NCI-H2081 treated with DMSO at 0.1 percent for 48 hours (cell line): ENCODE data around the gene CST3.

Experiments used
- DNase-seq: peaks from one replicate; lab custom pipeline; 2025; lab: John Stamatoyannopoulos, UW

Gene CST3

DNA sequence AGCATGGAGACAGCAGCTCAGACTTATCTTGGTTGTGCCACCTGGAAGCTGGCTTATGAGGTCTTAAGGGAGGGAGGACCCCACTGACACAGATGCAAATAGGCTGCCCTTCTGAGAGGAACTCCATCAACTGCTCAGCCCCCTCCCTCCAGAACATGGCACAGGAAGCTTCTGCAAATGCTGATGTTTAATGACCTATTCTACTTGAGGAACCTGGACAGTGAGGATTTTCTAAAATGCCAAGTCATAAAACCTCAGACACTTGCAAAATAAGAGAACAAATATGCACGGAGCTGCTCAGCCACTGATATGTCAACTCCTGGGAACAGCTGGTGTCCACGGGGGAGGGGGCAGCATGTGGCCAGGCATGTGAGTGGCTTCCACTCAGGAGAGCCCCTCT, 35.5 kb downstream of the CST3 start:
- DNase-seq = no peak

DNA sequence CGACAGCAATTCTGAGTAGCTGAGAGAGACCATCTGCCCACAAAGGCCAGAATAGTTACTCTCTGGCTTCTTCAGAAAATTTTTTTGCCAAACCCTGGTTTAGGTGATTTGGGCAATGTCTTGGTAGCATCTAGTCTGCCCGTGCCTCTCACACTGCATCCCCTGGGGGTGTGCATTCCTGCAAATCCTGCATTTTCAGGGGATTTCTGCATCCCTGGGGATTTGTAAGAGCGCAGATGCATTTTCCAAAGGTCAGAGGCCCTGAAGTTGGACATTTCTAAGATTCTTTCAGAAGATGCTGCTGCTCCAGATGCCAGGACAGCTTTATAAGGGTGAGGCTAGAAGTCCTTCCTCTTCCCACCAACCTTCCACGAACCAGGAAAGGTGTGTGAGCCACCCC, 36.0 kb downstream of the CST3 start:
- no peak for DNase-seq

DNA sequence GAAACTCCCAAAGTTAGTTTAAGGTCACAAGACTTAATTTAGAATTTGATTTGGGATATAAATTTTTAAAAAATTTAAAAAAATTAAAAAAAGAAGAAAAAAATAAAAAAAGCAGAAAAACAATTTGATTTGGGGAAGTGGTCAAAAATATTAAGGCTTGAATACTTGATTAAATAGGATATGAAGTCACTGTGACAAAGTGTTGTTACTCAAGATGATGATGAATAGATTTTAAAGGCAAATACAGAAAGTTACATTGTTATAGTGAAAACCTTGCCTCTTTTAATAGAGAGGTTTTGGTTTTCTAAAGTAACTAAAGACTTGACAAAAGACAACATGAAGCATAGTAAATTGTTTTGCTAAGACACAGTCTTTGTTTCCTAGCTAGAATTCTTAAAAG, 39.3 kb downstream of the CST3 start:
- no peak for DNase-seq

DNA sequence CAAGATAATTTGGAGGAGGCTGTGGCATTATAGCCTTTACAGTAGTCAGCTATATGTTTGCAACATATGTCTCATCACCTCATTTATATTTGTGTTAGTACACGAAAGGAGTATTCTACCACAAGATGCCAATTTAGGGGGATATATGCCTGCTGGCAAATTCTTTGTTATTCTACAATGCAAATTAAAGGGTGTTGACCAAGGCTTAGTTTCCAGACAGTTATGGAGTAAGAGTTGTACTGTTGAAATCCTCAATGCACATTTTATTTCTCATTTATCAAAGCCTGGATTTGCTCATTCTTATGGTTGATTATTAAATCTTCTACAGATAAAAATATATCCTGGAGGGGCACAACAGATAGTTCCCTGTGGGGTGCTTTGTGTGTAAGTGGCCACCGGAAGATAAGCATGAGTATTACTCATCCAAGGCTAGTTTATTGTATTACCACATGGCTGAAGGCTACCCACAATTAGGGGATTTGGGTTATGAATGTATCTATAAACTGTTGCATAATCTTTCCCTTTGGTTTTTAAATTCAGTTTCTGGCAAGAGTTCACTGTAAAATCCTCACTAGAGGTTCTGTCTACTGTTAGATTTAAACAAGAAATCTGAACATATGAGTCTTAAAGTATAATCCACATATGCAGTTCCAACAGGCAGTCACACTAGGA, 41.0 kb downstream of the CST3 start:
- no peak for DNase-seq

DNA sequence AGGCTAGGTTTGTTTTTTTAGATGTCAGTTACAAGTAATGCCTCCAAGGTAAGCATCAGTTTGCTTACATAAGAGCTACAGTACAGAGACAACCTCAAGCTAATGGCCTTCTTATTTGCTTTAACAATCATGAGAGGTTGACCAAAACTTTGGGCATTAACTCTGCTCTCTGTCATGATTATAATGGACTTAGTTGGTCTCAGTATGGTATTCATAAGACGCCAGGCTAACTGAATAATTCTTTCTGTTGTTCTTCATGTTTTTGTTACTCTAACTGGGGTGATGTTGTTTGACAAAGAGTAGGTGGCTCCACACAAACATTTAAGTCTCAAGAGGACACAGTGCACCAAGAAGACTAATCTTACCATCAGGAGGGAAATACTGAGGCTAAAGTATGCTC, 41.8 kb downstream of the CST3 start:
- DNase-seq = no peak

DNA sequence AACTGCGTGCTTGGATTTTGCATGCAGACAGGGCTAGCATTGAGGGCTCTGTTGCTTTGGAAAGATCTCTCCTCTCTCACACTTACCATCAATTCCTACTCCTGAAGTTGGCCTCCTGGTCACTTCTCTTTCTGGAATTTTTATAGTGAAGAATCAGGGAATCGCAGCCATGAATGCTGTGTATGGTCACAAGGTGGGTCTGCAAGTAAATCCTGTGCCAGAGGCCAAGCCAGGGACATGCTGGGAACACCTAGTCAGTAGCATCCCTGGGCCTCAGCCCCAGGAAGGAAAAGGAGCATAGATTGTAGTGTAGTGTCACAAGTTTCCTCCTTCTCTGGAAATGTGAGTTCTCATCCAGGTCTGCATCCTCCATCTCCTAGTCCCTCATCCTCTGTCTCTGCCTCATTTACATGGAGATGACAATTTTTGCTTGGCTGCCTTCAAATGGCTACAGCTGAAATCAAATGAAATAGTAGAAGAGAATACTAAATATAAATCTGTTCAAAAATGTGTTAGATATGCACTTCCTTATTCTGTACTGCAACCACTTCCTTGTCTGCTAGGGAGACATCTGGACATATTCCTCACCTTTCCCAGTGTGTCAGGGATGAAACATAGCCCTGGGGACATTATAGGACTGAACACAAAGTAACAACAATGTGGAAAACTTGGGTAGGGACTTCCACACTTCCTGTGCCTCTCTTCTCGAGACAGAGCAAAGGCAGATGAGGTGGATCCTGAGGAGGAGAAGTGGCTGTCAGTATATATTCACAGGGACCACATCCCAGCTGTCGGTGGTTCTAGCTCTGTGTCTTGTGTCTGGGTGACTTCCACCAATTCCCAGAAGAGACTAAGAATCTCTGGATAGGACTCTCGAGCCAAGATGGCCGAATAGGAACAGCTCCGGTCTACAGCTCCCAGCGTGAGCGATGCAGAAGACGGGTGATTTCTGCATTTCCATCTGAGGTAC, 49.0 kb downstream of the CST3 start:
- DNase-seq = no peak

DNA sequence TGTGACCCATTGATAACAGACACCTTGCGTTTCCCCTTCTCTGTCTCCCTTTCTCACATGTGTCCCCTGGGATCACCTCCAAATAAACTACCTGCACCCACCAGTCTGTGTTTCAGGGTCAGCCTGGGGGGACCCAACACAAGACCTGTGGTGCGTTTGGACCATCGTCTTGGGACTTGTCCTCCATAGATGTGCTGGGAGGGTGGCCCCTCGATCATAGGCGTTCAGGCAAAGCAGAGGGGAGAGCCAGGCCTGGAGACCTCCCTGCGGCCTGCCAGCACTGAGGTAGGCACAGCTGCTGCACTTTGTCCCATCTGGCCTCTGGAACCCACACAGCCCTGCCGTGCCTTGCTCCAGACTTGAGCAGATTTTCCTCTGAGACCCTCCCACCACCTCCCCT, 50.1 kb downstream of the CST3 start:
- DNase-seq = no peak

DNA sequence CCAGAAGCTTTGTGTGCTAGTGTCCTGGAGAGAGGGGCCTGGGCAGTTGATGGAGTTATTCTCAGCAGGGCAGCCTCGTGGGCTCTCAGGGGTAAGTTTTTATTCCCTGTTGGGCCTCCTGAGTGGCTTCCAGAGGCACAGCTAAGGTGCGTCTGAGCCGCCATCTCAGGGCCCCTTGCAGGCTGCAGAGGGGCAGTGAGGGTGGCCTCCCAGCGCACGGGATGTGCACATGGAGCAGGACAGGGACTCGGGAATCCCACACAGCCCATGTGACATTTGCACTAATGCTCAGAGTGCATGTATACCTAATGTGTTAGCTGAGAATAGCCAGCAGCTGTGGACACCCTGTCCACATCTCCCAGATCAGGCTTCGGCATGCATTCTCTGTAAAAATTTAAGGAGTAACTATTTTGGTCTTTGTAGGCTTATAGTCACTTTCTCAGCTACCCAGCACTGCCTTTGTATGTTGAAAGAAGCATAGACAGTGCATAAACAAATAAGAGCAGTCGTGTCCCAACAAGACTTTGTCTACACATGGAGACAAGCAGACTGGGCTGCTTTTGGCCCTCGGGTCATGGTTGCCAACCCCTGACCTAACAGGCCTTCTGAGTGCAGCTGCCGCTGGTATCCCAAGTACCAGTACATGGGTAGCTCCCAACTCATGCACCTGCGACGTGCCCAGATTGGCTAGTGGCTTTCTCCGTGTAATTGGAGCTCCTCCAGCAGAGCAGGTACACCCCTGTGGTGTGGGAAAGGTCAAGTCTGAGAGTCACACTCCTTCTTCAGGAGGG, 50.8 kb downstream of the CST3 start:
- no peak for DNase-seq

DNA sequence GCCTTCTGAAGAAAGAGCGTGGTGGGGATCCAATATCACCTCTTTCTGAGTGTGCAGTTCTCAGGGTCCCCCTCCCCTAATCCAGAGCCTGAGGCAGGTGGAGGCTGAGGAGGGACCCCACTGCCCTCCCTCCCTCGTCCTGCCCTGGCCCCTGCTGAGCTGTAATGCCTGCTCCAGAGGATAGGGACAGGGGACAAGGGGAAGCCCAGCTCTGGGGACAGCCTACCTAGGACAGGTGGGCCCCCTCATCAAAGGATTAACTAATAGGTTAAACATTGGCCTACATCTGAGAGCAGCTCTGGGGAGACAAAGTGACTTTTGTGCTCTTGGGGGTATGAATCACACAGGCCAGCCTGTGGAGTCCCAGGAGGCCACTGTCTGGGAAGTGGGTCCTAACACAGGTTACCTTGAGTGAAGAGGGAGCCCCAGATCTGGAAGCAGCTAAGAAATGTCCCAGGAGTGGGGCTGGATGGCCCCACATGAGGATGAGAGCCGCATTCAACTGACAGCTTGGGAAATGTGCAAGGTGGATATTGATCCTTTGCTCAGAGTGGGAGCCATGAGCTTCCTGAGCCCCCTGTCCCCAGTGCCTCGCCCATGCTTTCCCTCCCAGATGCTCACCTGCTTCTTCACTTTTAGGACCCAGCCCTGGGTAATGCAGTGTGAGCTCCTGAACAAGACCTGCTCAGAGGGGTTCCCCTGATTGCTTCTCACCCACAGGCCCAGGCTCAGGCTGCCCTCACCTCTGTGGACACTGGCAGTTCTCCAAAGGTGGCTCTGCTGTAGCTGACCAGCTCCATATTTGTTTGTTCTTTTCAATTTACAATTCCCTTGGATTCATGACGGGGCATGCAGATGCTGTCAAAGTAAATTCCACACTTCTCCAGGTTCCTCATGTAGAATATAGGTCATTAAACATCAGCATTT, 51.7 kb downstream of the CST3 start:
- DNase-seq = no peak

DNA sequence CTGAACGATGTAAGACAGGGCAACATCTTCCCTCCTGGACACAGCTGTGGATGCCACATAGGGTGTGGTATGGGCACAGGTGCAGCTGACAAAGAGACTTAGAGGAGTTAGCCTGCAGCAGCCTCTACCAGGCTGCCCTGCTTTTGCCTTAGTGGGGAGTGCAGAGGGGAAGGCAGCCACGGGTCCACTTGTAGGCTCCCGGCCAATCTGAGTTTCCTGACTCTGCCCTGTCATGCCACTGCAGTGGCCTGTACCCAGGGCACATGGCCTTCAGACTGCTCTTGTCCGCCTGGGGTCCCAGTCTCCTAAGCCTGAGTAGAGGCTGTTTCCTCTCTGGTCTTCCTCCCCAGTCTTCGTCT, 52.3 kb downstream of the CST3 start:
- no peak for DNase-seq

DNA sequence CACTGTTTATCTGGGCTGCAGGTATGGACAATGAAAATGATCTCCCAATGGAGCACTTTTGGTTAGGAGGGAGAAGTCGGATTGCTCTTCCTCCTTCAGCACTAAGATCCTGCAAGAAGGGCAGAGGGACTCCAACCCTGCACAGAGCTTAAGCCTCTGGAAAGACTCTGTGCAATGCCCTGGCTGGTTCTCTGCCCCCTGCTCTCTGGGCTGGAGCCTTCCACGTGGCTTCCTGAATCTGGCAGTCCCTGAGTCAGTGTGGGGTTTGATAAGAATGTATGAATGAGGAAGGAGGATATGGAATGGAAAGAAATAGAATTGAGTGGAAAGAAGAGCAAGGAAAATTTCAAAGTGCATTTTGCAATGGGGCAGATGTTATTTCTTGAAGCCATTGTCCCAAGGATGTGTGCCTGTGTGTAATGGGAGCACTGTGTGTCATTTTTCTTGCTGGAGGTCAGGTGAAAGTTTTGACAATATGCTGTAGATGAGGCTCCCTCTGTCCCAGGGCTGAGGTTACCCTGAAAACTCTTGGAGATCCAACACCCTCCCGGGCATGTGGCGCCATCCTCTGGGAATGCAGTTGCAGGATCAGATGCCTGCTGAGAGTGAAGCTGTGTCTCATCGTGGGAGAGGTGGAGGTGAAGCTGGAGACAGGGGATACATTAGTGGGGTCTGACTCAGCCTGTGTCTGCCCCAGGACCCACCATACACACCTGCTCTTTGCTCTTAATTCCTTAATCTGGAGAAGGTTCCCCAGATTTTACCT, 53.1 kb downstream of the CST3 start:
- no peak for DNase-seq
